Common myeloid progenitor, CD34-positive (primary cell): Measurements from ENCODE around the gene NHLRC2.
A peak's percentile ranks its signal among the peaks of the same experiment; 100 is the strongest.

Experiments used
- CTCF ChIA-PET: fragments of 350-600 bp; sonication (Branson Sonifier 250); formaldehyde crosslinking; loops from one replicate; lab custom pipeline; 2021; ENCODE audit warnings: antibody characterized with exemption; lab: Charles Lee
- POLR2A ChIA-PET: fragments of 350-600 bp; sonication (Branson Sonifier 250); formaldehyde crosslinking; loops from one replicate; lab custom pipeline; 2021; ENCODE audit warnings: antibody characterized with exemption; lab: Charles Lee
- DNase-seq, 3 donors: peaks; one replicate each; pipeline versions ENCODE4 v3.0.0 to v3.0.0-alpha.2; 2013
- H3K27ac ChIP-seq, 2 experiments: 1 replicate in 1 of 2; 2 replicates in 1 of 2; pipeline ENCODE4 v1.7.0; 2013; ENCODE audit warnings: inconsistent platforms in 2 of 2, low read length in 2 of 2, mild to moderate bottlenecking in 2 of 2, low read depth in 1 of 2, moderate library complexity in 1 of 2; ENCODE audit not compliant: severe bottlenecking in 2 of 2, insufficient read depth in 1 of 2, poor library complexity in 1 of 2
- H3K27me3 ChIP-seq, 5 experiments: replicated peaks in 2 of 5; 1 replicate in 3 of 5; 2 replicates in 2 of 5; pipeline versions ENCODE4 v1.6.1 to v1.7.0; 2013; ENCODE audit warnings: low read length in 4 of 5, mild to moderate bottlenecking in 2 of 5, moderate library complexity in 2 of 5, inconsistent platforms in 1 of 5; ENCODE audit not compliant: insufficient read depth in 5 of 5, control insufficient read depth in 4 of 5
- H3K36me3 ChIP-seq, 4 experiments: 1 replicate in 2 of 4; 2 replicates in 2 of 4; pipeline versions ENCODE4 v1.6.1 to v1.7.0; 2013; ENCODE audit warnings: low read length in 3 of 4, control low read depth in 1 of 4, mild to moderate bottlenecking in 1 of 4; ENCODE audit not compliant: control insufficient read depth in 4 of 4, insufficient read depth in 4 of 4
- H3K4me1 ChIP-seq, 4 experiments: 1 replicate in 3 of 4; 2 replicates in 1 of 4; pipeline versions ENCODE4 v1.6.1 to v1.7.1; 2013; ENCODE audit warnings: low read length in 3 of 4, mild to moderate bottlenecking in 3 of 4, control low read depth in 1 of 4, inconsistent platforms in 1 of 4, moderate library complexity in 1 of 4; ENCODE audit not compliant: control insufficient read depth in 4 of 4, insufficient read depth in 4 of 4; ENCODE audit errors: control extremely low read depth in 1 of 4
- H3K4me3 ChIP-seq, 7 experiments: 1 replicate in 4 of 7; 2 replicates in 3 of 7; pipeline versions ENCODE4 v1.5.1 to v1.7.0; 2013; ENCODE audit warnings: mild to moderate bottlenecking in 7 of 7, low read length in 6 of 7, moderate library complexity in 6 of 7, inconsistent platforms in 2 of 7, low read depth in 2 of 7, control low read depth in 1 of 7; ENCODE audit not compliant: insufficient read depth in 4 of 7, control insufficient read depth in 1 of 7; ENCODE audit errors: extremely low read depth in 1 of 7
- H3K9me3 ChIP-seq, 5 experiments: 1 replicate in 4 of 5; 2 replicates in 1 of 5; pipeline versions ENCODE4 v1.6.1 to v1.7.1; 2013; ENCODE audit warnings: low read length in 4 of 5, mild to moderate bottlenecking in 2 of 5, inconsistent platforms in 1 of 5, low read depth in 1 of 5, moderate library complexity in 1 of 5; ENCODE audit not compliant: control insufficient read depth in 4 of 5, insufficient read depth in 2 of 5; ENCODE audit errors: control extremely low read depth in 1 of 5
- WGBS: methylation state at CpG from one replicate; pipeline ENCODE4 v1.1.5; 2013; ENCODE audit not compliant: insufficient coverage; 5-methylcytosine and 5-hydroxymethylcytosine counted together

The NHLRC2 gene

GRCh38 chr10:113849140-113849803 lies 5.2 kb upstream of the NHLRC2 start:
- no peak for DNase-seq
- Histone ChIP-seq H3K27ac (no peak overlapping the region), H3K9me3 (no peaks in the 10 kb centered on the region), H3K36me3 (peaks cover 0 to 21% (median 2%) of the 10 kb centered on the region in 4 experiments), H3K4me3 (no peak overlapping the region), H3K4me1 (peaks cover 8 to 29% (median 18%) of the 10 kb centered on the region in 4 experiments), H3K27me3 (no peaks in the 10 kb centered on the region)
- 100% methylated on average over 2 of the region's 5 CpGs for WGBS
- ChIA-PET POLR2A (no interaction called here), CTCF (no interaction called here)

DNA sequence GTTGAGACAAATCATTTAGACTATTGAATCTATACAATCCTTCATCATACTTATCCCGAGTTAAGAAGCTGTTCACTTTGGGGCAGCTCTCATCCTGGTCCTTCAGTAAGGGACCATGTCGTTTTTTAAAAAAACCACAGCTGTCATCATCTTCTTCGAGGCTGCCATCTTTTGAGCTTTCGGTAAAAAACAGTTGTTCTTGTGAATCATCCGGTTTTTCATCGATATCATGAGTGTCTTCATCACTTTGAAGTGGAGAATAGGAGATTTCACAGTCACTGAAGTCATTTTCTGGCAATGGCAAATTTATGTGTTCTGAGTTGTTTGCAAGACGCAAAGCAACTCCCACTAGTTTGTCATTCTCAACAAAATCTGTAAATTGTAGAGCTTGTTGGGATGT lies 4.5 kb upstream of the NHLRC2 start:
- Histone ChIP-seq H3K27me3 (no peaks in the 10 kb centered on the region), H3K36me3 (peaks cover 0 to 21% (median 2%) of the 10 kb centered on the region in 4 experiments), H3K9me3 (no peaks in the 10 kb centered on the region), H3K4me1 (peaks cover 5 to 22% (median 14%) of the 10 kb centered on the region in 4 experiments), H3K4me3 (no peak overlapping the region), H3K27ac (no peak overlapping the region)
- 96% methylated on average over 6 of the region's 7 CpGs for WGBS
- no peak for DNase-seq
- ChIA-PET CTCF (no interaction called here), POLR2A (no interaction called here)

- peaks cover 0 to 14% (median under 1%) of the 10 kb centered on the region in 4 experiments for H3K36me3 ChIP-seq
- CTCF ChIA-PET = interaction anchor here (1.0 to 1.8 kb wide), 2 partner anchors 12 to 31 kb away, joined by 3 to 4 read pairs; no protein-coding TSS in a partner anchor
- POLR2A ChIA-PET = interaction anchor here (0.6 kb wide), 1 partner anchor 45 kb away, joined by 3 read pairs; no protein-coding TSS in a partner anchor
- peak in 2 of 3 donors; percentile 23 to 55 for DNase-seq
- 13% methylated on average over 7 of the region's 10 CpGs for WGBS
- peak overlapping the region; percentile 78 to 98 (median 94) for H3K4me3 ChIP-seq
- no peaks in the 10 kb centered on the region for H3K27me3 ChIP-seq
- peaks cover 12 to 49% (median 25%) of the 10 kb centered on the region in 4 experiments for H3K4me1 ChIP-seq
- H3K27ac ChIP-seq = peak overlapping the region; percentile 98 to 99
- H3K9me3 ChIP-seq = no peaks in the 10 kb centered on the region
Observed at GRCh38 chr10:113853578-113854012, 866 bp upstream of the NHLRC2 start.

DNA sequence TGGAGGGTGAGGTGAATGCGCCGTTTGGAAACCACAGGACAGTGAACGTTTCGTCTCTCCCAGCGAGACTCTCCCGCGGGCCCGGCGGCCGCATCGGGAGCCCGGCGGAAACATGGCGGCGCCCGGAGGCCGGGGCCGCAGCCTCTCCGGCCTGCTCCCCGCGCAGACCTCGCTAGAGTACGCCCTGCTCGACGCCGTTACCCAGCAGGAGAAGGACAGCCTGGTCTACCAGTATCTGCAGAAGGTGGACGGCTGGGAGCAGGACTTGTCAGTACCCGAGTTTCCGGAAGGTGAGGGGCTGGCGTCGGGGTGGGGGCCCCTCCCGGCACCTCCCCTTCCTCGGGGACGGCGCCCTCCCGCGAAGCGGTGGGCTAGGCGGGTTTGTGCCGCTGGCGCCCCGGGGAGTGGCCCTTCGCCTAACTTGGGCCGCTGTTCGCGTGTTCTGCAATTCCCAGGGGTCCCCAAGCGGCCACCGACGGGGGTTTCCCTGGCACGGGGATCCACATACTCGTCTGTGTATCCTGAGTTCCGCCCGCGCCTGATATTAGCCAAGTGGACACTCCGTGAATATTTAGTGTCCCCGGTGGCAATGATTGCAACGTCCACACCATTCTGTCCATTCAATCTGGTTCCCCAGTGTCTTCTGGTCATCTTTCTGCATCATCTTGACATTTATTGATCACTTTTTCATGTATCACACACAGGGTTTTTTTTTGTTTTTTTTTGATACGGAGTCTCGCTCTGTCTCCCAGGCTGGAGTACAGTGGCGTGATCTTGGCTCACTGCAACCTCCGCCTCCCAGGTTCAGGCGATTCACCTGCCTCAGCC lies 514 bp downstream of the NHLRC2 start:
- ChIA-PET CTCF (no interaction called here), POLR2A (interaction anchor here (0.7 kb wide), 1 partner anchor 11 kb away, joined by 3 read pairs; no protein-coding TSS in a partner anchor)
- peaks cover 0 to 17% (median 6%) of the 10 kb centered on the region in 4 experiments for H3K36me3 ChIP-seq
- WGBS = under 1% methylated on average over 60 of the region's 62 CpGs
- H3K9me3 ChIP-seq = no peaks in the 10 kb centered on the region
- H3K27ac ChIP-seq = peak overlapping the region; percentile 98 to 99
- H3K4me3 ChIP-seq = peak overlapping the region; percentile 78 to 98 (median 94)
- peak; percentile 63 to 80 (median 73) for DNase-seq
- peaks cover 12 to 53% (median 25%) of the 10 kb centered on the region in 4 experiments for H3K4me1 ChIP-seq
- H3K27me3 ChIP-seq = no peaks in the 10 kb centered on the region

DNA sequence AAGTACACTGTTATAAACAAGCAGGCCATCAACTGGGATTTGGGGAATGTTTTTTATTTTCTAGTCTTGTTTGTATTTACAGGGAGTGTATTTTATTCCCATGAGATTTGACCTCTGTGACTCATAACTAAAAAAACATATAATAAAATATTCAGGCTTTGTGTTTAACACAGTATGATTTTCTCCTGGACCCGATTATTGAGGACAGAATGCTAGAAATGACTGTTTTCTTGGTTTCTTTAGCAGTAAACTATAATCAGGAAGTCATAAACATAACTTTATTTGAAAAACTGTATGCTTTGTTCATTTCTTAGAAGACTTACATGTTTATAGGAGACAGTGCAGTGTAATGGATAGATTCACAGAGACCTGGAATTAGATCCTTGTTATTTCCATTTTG lies 2.1 kb downstream of the NHLRC2 start:
- Histone ChIP-seq H3K36me3 (peaks cover 4 to 25% (median 20%) of the 10 kb centered on the region in 4 experiments), H3K9me3 (peaks cover 0 to 4% (median 3%) of the 10 kb centered on the region in 5 experiments), H3K4me3 (peak overlapping the region in 3 of 7 experiments; percentile 78 to 98 (median 94)), H3K27ac (peak overlapping the region in 1 of 2 experiments; percentile 99), H3K27me3 (no peaks in the 10 kb centered on the region), H3K4me1 (peaks cover 10 to 50% (median 21%) of the 10 kb centered on the region in 4 experiments)
- POLR2A ChIA-PET = no interaction called here
- no CpG with 5 or more reads among the region's 1 CpG for WGBS
- CTCF ChIA-PET = no interaction called here
- no peak for DNase-seq

GRCh38 chr10:113857210-113857609 lies 2.7 kb downstream of the NHLRC2 start:
- CTCF ChIA-PET = no interaction called here
- Histone ChIP-seq H3K27ac (peak overlapping the region in 1 of 2 experiments; percentile 27), H3K4me1 (peaks cover 10 to 45% (median 20%) of the 10 kb centered on the region in 4 experiments), H3K4me3 (peak overlapping the region in 1 of 7 experiments; percentile 11), H3K9me3 (peaks cover 0 to 4% (median 3%) of the 10 kb centered on the region in 5 experiments), H3K36me3 (peaks cover 6 to 30% (median 22%) of the 10 kb centered on the region in 4 experiments), H3K27me3 (no peaks in the 10 kb centered on the region)
- DNase-seq = no peak
- POLR2A ChIA-PET = interaction anchor here (0.6 kb wide), 1 partner anchor 15 kb away, joined by 4 read pairs; no protein-coding TSS in a partner anchor
